ENCODE results near the gene GADL1.

GRCh38 chr3:30686799-30687198 lies 207.7 kb downstream of the GADL1 start:
- TF ChIP-seq TAF1 (IDR thresholded peaks at IDR 0.05; ENCODE audit: borderline replicate concordance, insufficient read depth, low read length) (no peak), POLR2AphosphoS5 (IDR thresholded peaks at IDR 0.05; ENCODE audit: low read depth, low read length) (no peak)

Data from PFSK-1 (cell line).